HepG2 (cell line): ENCODE data around the gene MGMT. TPM values are rescaled to one million over a fixed set of nuclear protein-coding genes. Genes with fewer than 3 reads are reported as not detected.

ENCODE experiments used
- ATAC-seq: fragments of 200-7000 bp; cut with Tn5 transposase; 3 replicates; pipeline ENCODE4 v1.9.1; 2020; ENCODE audit warnings: mild to moderate bottlenecking, moderate library complexity
- BruUV-seq: library from RNA; stranded (reverse); fragments of 400-500 nt; replicated peaks from 2 replicates; lab custom pipeline; 2021; lab: Mats Ljungman, UMichigan
- CTCF ChIA-PET: fragments of 300-600 bp; formaldehyde crosslinking; extraction: SDS; loops from one replicate; lab custom pipeline; 2021; ENCODE audit warnings: low total read pairs, inconsistent platforms, low intra/inter-chr PET ratio; lab: Yijun Ruan, JAX
- POLR2A ChIA-PET: fragments of 350-600 bp; sonication (Branson Sonifier 250); formaldehyde crosslinking; loops from one replicate; lab custom pipeline; 2020; ENCODE audit warnings: antibody characterized with exemption, inconsistent platforms; lab: Yijun Ruan, JAX
- DNase-seq: peaks from one replicate; pipeline ENCODE4 v3.0.0-alpha.2; 2015; ENCODE audit warnings: low spot score
- FAIRE-seq: peaks from 3 replicates; lab custom pipeline; 2011; peaks lifted over from hg19 to GRCh38; lab: Jason Lieb, UNC
- H2AFZ ChIP-seq: one replicate; pipeline ENCODE4 v1.6.1; 2011; ENCODE audit warnings: low read length, inconsistent platforms
- H3K27ac ChIP-seq: fragments of 300-600 bp; 3 replicates; pipeline ENCODE4 v1.8.0; 2011; ENCODE audit warnings: mixed run types, mild to moderate bottlenecking, mixed read lengths, low read length, inconsistent platforms; ENCODE audit not compliant: insufficient read depth; ENCODE audit errors: extremely low read length
- H3K27me3 ChIP-seq, 2 experiments: fragments of 200-600 bp in 1 of 2; 2 replicates in 1 of 2; 3 replicates in 1 of 2; pipeline versions ENCODE4 v1.6.0 to v1.8.0; 2011; ENCODE audit warnings: low read length in 2 of 2, mild to moderate bottlenecking in 2 of 2, moderate library complexity in 2 of 2, inconsistent platforms in 1 of 2; ENCODE audit not compliant: insufficient read depth in 2 of 2, control insufficient read depth in 1 of 2
- H3K36me3 ChIP-seq, 2 experiments: fragments of 200-600 bp in 1 of 2; replicated peaks in 1 of 2; 2 replicates in 1 of 2; 3 replicates in 1 of 2; pipeline versions ENCODE4 v1.5.1 to v1.8.0; 2011; ENCODE audit warnings: low read length in 2 of 2, inconsistent platforms in 1 of 2; ENCODE audit not compliant: insufficient read depth in 2 of 2, control insufficient read depth in 1 of 2
- H3K4me1 ChIP-seq: 2 replicates; pipeline ENCODE4 v1.5.1; 2012; ENCODE audit warnings: low read length, inconsistent platforms; ENCODE audit not compliant: insufficient read depth
- H3K4me2 ChIP-seq: 2 replicates; pipeline ENCODE4 v1.6.0; 2011; ENCODE audit warnings: low read depth, low read length, inconsistent platforms
- H3K4me3 ChIP-seq, 3 experiments: fragments of 200-600 bp in 1 of 3; sonication (generic), shearing (Covaris generic) in 1 of 3; replicated peaks in 1 of 3; 2 replicates each; pipeline ENCODE4 v1.5.1; 2011 to 2016; ENCODE audit warnings: low read length in 3 of 3, inconsistent platforms in 2 of 3, low read depth in 2 of 3, mild to moderate bottlenecking in 2 of 3, control low read depth in 1 of 3, mixed read lengths in 1 of 3; ENCODE audit not compliant: insufficient read depth in 1 of 3
- H3K79me2 ChIP-seq: one replicate; pipeline ENCODE4 v1.6.1; 2011; ENCODE audit warnings: low read length, inconsistent platforms; ENCODE audit not compliant: insufficient read depth
- H3K9ac ChIP-seq: 2 replicates; pipeline ENCODE4 v1.6.0; 2011; ENCODE audit warnings: mild to moderate bottlenecking, low read depth, low read length, inconsistent platforms; ENCODE audit not compliant: insufficient read depth
- H3K9me3 ChIP-seq: 2 replicates; pipeline ENCODE4 v1.5.1; 2012; ENCODE audit warnings: mild to moderate bottlenecking, low read length
- H4K20me1 ChIP-seq: 2 replicates; pipeline ENCODE4 v1.6.0; 2011; ENCODE audit warnings: inconsistent platforms, mild to moderate bottlenecking, low read length, moderate library complexity; ENCODE audit not compliant: insufficient read depth
- CC2D1A ChIP-seq: sonication (generic); formaldehyde crosslinking; IDR thresholded peaks from 2 replicates; pipeline ENCODE4 v1.8.1; 2023; ENCODE audit warnings: mild to moderate bottlenecking, missing genetic modification reagents
- ELF3 ChIP-seq: IDR thresholded peaks from 2 replicates; pipeline ENCODE4 v1.6.1; 2016; ENCODE audit warnings: missing genetic modification reagents, missing compliant biosample characterization
- GPN1 ChIP-seq: sonication (generic); formaldehyde crosslinking; IDR thresholded peaks from 2 replicates; pipeline ENCODE4 v1.5.1; 2020; ENCODE audit warnings: missing genetic modification reagents, borderline replicate concordance
- HOXA7 ChIP-seq: sonication (generic); formaldehyde crosslinking; IDR thresholded peaks from 2 replicates; pipeline ENCODE4 v1.8.1; 2022; ENCODE audit warnings: mild to moderate bottlenecking, missing genetic modification reagents, moderate library complexity
- KLF16 ChIP-seq, 2 experiments: sonication (generic) in 1 of 2; formaldehyde crosslinking in 1 of 2; IDR thresholded peaks; 2 replicates each; pipeline versions ENCODE4 v1.6.1 to v1.8.0; 2016 to 2023; ENCODE audit warnings: missing genetic modification reagents in 2 of 2, missing compliant biosample characterization in 1 of 2
- PPARG ChIP-seq: conservative IDR thresholded peaks from 2 replicates; pipeline ENCODE4 v1.6.1; 2016; ENCODE audit warnings: missing biosample characterization, missing genetic modification reagents
- RELA ChIP-seq: sonication (generic); formaldehyde crosslinking; IDR thresholded peaks from 2 replicates; pipeline ENCODE4 v1.4.0; 2020; ENCODE audit warnings: missing genetic modification reagents
- SMARCE1 ChIP-seq: fragments of 450-650 bp; IDR thresholded peaks from 2 replicates; pipeline ENCODE4 v1.6.1; 2017; ENCODE audit warnings: borderline replicate concordance
- XRCC5 ChIP-seq: fragments of 200-400 bp; formaldehyde crosslinking; optimal IDR thresholded peaks from 2 replicates; pipeline ENCODE3; 2017; ENCODE audit warnings: mild to moderate bottlenecking, low read length
- ZNF274 ChIP-seq: sonication (generic); formaldehyde crosslinking; IDR thresholded peaks from 2 replicates; pipeline ENCODE4 v1.5.1; 2020; ENCODE audit warnings: mild to moderate bottlenecking, missing genetic modification reagents
- ZNF577 ChIP-seq: sonication (generic); formaldehyde crosslinking; IDR thresholded peaks from 2 replicates; pipeline ENCODE4 v1.4.0; 2020; ENCODE audit warnings: mild to moderate bottlenecking, low read depth, missing genetic modification reagents, borderline replicate concordance
- WGBS: methylation state at CpG from one replicate; pipeline ENCODE4 v1.1.6; 2017; ENCODE audit warnings: low lambda C conversion rate; 5-methylcytosine and 5-hydroxymethylcytosine counted together
- in situ Hi-C: cut with HindIII; loops from 2 replicates; pipeline ENCODE4 v1.10.0; 2017; ENCODE audit warnings: low pct_unique_long_range_greater_than_20kb; ENCODE audit not compliant: extremely low pct_ligation_motif_present
- intact Hi-C: fragments of 100-400 bp; cut with micrococcal nuclease; formaldehyde crosslinking; loops from one replicate; pipeline ENCODE4 v1.10.0; 2022; ENCODE audit not compliant: unreplicated experiment
- polyA plus RNA-seq, 8 experiments: library from polyadenylated mRNA; depleted of rRNA in 3 of 8; stranded (reverse) in 7 of 8; unstranded in 1 of 8; fragments of >200 nt; fragmentation: Illumina TruSeq in 4 of 8; extraction: Trizol in 4 of 8; gene quantifications; 2 replicates each; pipeline versions ENCODE4 v1.2.1 to v1.2.3, GENCODE V29; 2011 to 2016; ENCODE audit warnings: low read depth in 4 of 8, missing spikeins in 1 of 8, mixed read lengths in 1 of 8; ENCODE audit not compliant: insufficient read depth in 1 of 8
- total RNA-seq, 5 experiments: library from RNA; depleted of rRNA; stranded (reverse); fragments of >200 nt; fragmentation: Illumina TruSeq; extraction: Trizol; gene quantifications; 2 replicates each; pipeline ENCODE4 v1.2.3, GENCODE V29; 2016; ENCODE audit warnings: low read depth in 1 of 5
- TF ChIP-seq, protein P1 (sequence below): sonication (generic); formaldehyde crosslinking; IDR thresholded peaks from 2 replicates; pipeline ENCODE4 v1.4.0; 2020; ENCODE audit warnings: mild to moderate bottlenecking, missing genetic modification reagents
- TF ChIP-seq, protein P2 (sequence below): sonication (generic); formaldehyde crosslinking; IDR thresholded peaks from 2 replicates; pipeline ENCODE4 v1.8.0; 2022; ENCODE audit warnings: missing genetic modification reagents, mild to moderate bottlenecking, borderline replicate concordance
- TF ChIP-seq, protein P3 (sequence below): sonication (generic); formaldehyde crosslinking; IDR thresholded peaks from 2 replicates; pipeline ENCODE4 v1.4.0; 2020; ENCODE audit warnings: mild to moderate bottlenecking, low read depth, missing genetic modification reagents
- TF ChIP-seq, protein P4 (sequence below): sonication (generic); formaldehyde crosslinking; IDR thresholded peaks from 2 replicates; pipeline ENCODE4 v1.5.1; 2020; ENCODE audit warnings: missing genetic modification reagents, mild to moderate bottlenecking, borderline replicate concordance

Gene MGMT
- total and polyA plus RNA-seq, 2 of the 13 experiments (the other 11 are each of a cell fraction or from before 2014, with no cell fraction given): 12.0 to 19.5 TPM

DNA sequence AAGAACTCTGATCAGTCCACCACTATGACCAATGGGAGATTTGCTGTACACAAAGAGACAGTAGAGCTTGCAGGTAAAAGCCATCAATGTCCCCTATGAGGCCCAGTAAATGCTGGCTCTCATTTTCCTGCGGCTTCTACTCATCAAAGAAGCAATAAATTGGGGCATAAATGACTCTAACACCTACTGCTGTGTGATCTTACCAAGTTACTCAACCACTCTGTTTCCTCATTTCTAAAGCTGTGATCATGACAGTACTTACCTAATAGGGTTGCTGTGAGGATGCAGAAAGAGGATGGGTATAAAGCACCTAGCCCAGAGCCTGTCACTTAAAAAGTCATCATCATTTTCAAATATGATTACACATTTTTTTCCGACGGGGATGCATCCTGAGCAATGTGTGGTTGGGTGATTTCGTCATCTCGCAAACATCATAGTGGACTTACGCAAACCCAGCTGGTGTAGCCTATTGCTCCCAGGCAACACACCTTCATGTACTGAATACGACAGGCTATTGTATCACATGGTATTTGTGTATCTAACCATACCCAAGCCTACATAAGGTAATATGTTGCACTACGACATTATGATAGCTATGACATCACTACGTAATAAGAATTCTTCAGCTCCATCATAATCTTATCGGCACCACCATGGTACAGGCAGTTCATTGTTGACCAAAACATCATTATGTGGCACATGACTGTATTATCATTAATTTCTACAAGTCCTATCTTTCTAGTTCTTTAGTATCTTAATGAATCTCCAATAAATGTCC is 7.1 kb upstream of the MGMT start (continued):
- TF ChIP-seq KLF16 (CRISPR knock-in tag; IDR thresholded peaks at IDR 0.05): no peak

DNA sequence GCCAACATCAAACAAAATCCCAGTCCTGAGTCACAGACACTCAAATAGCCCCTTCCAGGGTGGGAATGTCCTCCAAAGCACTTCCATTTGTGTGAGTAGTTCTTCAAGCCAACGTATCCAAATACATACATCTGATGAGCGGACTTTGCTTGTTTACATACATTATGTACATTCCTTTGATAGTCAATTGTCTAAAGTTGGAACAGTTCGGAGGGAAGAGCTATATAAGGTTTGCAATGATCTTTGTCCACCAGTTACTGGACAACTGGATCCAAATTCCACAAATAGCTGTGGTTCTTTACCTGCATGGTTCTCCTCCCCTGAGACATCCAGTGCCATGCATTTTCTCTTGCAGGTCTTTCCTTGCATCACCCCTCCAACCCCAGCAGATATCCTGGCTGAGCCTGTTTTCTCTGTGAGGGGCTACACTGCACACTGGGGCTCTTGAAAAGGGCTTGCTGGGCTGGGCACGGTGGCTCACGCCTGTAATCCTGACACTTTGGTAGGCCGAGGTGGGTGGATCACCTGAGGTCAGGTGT is 4.7 kb upstream of the MGMT start:
- ChIA-PET POLR2A (interaction anchor here (1.0 to 1.1 kb wide), 2 partner anchors 8 to 13 kb away, joined by 3 to 5 read pairs; no protein-coding TSS in a partner anchor), CTCF (no interaction called here)
- Histone ChIP-seq H3K4me1 (peaks cover 69% of the 10 kb centered on the region), H3K27ac (peak overlapping the region; percentile 81), H3K9me3 (no peaks in the 10 kb centered on the region), H3K79me2 (no peaks in the 10 kb centered on the region), H3K4me2 (peak overlapping the region; percentile 63), H3K27me3 (no peaks in the 10 kb centered on the region), H4K20me1 (no peaks in the 10 kb centered on the region), H3K9ac (peak overlapping the region; percentile 39; the same call in 1 of the 2 replicates), H3K4me3 (no peak overlapping the region), H3K36me3 (no peaks in the 10 kb centered on the region), H2AFZ (no peak overlapping the region)
- DNase-seq (peak; percentile 98), FAIRE-seq (peak; percentile 97), ATAC-seq (peak; percentile 83)
- BruUV-seq: no TSS peak
- intact Hi-C loops (loop anchor here (10.0 kb wide), 1 partner anchor 652 kb away; the partner anchor contains the start of gene C10orf143), in situ Hi-C loops (no loop called here)
- 10% methylated on average over 6 of the region's 6 CpGs for WGBS
- TF ChIP-seq CC2D1A (no peak), PPARG (CRISPR knock-in tag) (peak; percentile 66; the same call in 1 of the 2 replicates), XRCC5 (no peak), ZNF274 (CRISPR knock-in tag) (no peak), ELF3 (CRISPR knock-in tag) (peak; percentile 50; the same call in 1 of the 2 replicates), SMARCE1 (no peak), RELA (no peak), GPN1 (CRISPR knock-in tag) (no peak), HOXA7 (CRISPR knock-in tag) (no peak), ZNF577 (CRISPR knock-in tag) (no peak)
- TF ChIP-seq, protein P1, sequence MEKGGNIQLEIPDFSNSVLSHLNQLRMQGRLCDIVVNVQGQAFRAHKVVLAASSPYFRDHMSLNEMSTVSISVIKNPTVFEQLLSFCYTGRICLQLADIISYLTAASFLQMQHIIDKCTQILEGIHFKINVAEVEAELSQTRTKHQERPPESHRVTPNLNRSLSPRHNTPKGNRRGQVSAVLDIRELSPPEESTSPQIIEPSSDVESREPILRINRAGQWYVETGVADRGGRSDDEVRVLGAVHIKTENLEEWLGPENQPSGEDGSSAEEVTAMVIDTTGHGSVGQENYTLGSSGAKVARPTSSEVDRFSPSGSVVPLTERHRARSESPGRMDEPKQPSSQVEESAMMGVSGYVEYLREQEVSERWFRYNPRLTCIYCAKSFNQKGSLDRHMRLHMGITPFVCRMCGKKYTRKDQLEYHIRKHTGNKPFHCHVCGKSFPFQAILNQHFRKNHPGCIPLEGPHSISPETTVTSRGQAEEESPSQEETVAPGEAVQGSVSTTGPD: no peak
- TF ChIP-seq, protein P2, sequence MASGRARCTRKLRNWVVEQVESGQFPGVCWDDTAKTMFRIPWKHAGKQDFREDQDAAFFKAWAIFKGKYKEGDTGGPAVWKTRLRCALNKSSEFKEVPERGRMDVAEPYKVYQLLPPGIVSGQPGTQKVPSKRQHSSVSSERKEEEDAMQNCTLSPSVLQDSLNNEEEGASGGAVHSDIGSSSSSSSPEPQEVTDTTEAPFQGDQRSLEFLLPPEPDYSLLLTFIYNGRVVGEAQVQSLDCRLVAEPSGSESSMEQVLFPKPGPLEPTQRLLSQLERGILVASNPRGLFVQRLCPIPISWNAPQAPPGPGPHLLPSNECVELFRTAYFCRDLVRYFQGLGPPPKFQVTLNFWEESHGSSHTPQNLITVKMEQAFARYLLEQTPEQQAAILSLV: no peak
- TF ChIP-seq, protein P3, sequence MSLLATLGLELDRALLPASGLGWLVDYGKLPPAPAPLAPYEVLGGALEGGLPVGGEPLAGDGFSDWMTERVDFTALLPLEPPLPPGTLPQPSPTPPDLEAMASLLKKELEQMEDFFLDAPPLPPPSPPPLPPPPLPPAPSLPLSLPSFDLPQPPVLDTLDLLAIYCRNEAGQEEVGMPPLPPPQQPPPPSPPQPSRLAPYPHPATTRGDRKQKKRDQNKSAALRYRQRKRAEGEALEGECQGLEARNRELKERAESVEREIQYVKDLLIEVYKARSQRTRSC (CRISPR knock-in tag): no peak
- TF ChIP-seq, protein P4, sequence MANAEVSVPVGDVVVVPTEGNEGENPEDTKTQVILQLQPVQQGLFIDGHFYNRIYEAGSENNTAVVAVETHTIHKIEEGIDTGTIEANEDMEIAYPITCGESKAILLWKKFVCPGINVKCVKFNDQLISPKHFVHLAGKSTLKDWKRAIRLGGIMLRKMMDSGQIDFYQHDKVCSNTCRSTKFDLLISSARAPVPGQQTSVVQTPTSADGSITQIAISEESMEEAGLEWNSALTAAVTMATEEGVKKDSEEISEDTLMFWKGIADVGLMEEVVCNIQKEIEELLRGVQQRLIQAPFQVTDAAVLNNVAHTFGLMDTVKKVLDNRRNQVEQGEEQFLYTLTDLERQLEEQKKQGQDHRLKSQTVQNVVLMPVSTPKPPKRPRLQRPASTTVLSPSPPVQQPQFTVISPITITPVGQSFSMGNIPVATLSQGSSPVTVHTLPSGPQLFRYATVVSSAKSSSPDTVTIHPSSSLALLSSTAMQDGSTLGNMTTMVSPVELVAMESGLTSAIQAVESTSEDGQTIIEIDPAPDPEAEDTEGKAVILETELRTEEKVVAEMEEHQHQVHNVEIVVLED (CRISPR knock-in tag): peak; percentile 51; the same call in 1 of the 2 replicates
